Caco-2 (cell line): ENCODE data around the gene BUB1. TPM values are rescaled to one million over a fixed set of nuclear protein-coding genes. Genes with fewer than 3 reads are reported as not detected.

Experiments
- BruUV-seq: library from RNA; stranded (reverse); fragments of 400-500 nt; replicated peaks from 2 replicates; lab custom pipeline; 2021; lab: Mats Ljungman, UMichigan
- CTCF ChIA-PET: fragments of 300-600 bp; sonication (Branson Sonifier 250); formaldehyde crosslinking; loops from one replicate; lab custom pipeline; 2022; ENCODE audit warnings: antibody characterized with exemption; lab: Charles Lee
- POLR2A ChIA-PET: fragments of 300-600 bp; sonication (Branson Sonifier 250); formaldehyde crosslinking; loops from one replicate; lab custom pipeline; 2022; ENCODE audit warnings: antibody characterized with exemption; lab: Charles Lee
- DNase-seq, 2 experiments: peaks; one replicate each; pipeline versions ENCODE4 v3.0.0 to v3.0.0-alpha.2; 2020 to 2022
- H3K27me3 ChIP-seq: replicated peaks from 2 replicates; pipeline ENCODE4 v1.6.0; 2011; ENCODE audit warnings: low read length; ENCODE audit not compliant: control insufficient read depth, insufficient read depth
- H3K36me3 ChIP-seq: 2 replicates; pipeline ENCODE4 v1.5.1; 2011; ENCODE audit warnings: low read length; ENCODE audit not compliant: control insufficient read depth, insufficient read depth
- H3K4me1 ChIP-seq: fragments of 250-450 bp; sonication (Bioruptor Pico); 2 replicates; pipeline ENCODE4 v1.5.1; 2020; ENCODE audit warnings: mild to moderate bottlenecking
- H3K4me3 ChIP-seq: 2 replicates; pipeline ENCODE4 v1.5.1; 2011; ENCODE audit warnings: low read depth, mild to moderate bottlenecking, control low read depth, low read length
- H3K9me3 ChIP-seq: fragments of 250-450 bp; sonication (Bioruptor Pico); 2 replicates; pipeline ENCODE4 v1.5.1; 2020; ENCODE audit warnings: mild to moderate bottlenecking, moderate library complexity
- H3K27ac Mint-ChIP-seq: one replicate; pipeline ENCODE4 v1.8.0; 2022; ENCODE audit warnings: mixed read lengths; ENCODE audit not compliant: unreplicated experiment
- H3K27me3 Mint-ChIP-seq: one replicate; pipeline ENCODE4 v1.8.0; 2022; ENCODE audit warnings: mixed read lengths; ENCODE audit not compliant: insufficient read depth, unreplicated experiment
- H3K36me3 Mint-ChIP-seq: one replicate; pipeline ENCODE4 v1.8.0; 2022; ENCODE audit warnings: mild to moderate bottlenecking, mixed read lengths; ENCODE audit not compliant: insufficient read depth, unreplicated experiment
- H3K4me1 Mint-ChIP-seq: one replicate; pipeline ENCODE4 v1.8.0; 2022; ENCODE audit warnings: low read depth, mixed read lengths; ENCODE audit not compliant: unreplicated experiment
- H3K4me3 Mint-ChIP-seq: one replicate; pipeline ENCODE4 v1.8.0; 2022; ENCODE audit warnings: mild to moderate bottlenecking, moderate library complexity, mixed read lengths; ENCODE audit not compliant: unreplicated experiment
- H3K9me3 Mint-ChIP-seq: one replicate; pipeline ENCODE4 v1.8.0; 2022; ENCODE audit warnings: mixed read lengths; ENCODE audit not compliant: unreplicated experiment
- intact Hi-C: fragments of 100-400 bp; cut with micrococcal nuclease; formaldehyde crosslinking; loops from one replicate; pipeline ENCODE4 v1.10.0; 2022; ENCODE audit not compliant: unreplicated experiment
- total RNA-seq: library from RNA; stranded (reverse); gene quantifications from 2 replicates; pipeline ENCODE4 v1.2.3, GENCODE V29; 2022
- TF ChIP-seq, protein P1 (sequence below), 2 experiments: fragments of 200-600 bp in 1 of 2; IDR thresholded peaks; 1 replicate in 1 of 2; 2 replicates in 1 of 2; pipeline versions ENCODE4 v1.5.1 to v1.8.0; 2011 to 2022; ENCODE audit warnings: antibody characterized with exemption in 1 of 2, control low read depth in 1 of 2, inconsistent platforms in 1 of 2, low read depth in 1 of 2, low read length in 1 of 2, mild to moderate bottlenecking in 1 of 2, moderate library complexity in 1 of 2; ENCODE audit not compliant: insufficient read depth in 1 of 2, severe bottlenecking in 1 of 2, unreplicated experiment in 1 of 2

Gene BUB1
- total RNA-seq, 1 experiment from 2014 or later: 60.7 TPM

DNA sequence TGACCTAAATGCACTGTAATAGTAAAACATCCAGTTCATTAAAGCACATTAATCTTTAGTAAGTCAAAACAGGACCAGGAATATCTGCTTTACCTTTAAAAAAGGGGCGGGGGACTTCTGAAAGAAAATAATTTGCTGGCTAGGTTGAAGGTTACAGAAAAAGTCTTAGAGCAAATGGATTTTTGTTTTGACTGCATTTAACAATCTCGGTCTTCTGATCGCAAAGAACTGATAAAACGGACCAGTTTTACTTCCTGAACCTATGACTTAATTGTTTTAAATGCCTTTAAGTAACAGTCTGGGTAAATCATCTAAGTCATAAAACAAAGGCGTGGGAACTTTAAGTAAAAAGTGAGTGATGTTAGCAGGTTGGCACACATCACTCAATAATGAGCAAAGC, 783 bp downstream of the BUB1 start:
- H3K27ac Mint-ChIP-seq: peak overlapping the region; percentile 99
- TSS peak; percentile 68 for BruUV-seq
- POLR2A ChIA-PET: no interaction called here

DNA sequence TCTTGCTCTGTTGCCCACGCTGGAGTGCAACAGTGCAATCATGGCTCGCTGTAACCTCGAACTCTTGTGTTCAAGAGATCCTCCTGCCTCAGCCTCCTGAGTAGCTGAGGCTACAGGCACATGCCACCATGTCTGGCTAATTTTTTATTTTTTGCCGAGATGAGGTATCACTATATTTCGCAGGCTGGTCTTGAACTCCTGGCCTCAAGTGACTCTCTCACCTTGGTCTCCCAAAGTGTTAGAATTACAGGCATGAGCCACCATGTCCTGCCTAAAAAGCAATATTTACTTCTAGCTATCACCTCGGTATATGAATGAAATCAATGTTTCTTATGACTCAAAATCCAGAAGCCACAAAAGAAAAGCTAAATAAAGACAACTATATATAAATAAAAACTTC, 2.2 kb downstream of the BUB1 start:
- Mint-ChIP-seq H3K9me3 (no peaks in the 10 kb centered on the region), H3K27ac (no peak overlapping the region), H3K36me3 (peaks cover 41% of the 10 kb centered on the region), H3K27me3 (no peaks in the 10 kb centered on the region), H3K4me3 (no peak overlapping the region), H3K4me1 (peaks cover 15% of the 10 kb centered on the region)
- intact Hi-C loops: loop anchor here (5.0 kb wide), 1 partner anchor 57 kb away; the partner anchor contains the start of gene ACOXL
- TF ChIP-seq, protein P1, sequence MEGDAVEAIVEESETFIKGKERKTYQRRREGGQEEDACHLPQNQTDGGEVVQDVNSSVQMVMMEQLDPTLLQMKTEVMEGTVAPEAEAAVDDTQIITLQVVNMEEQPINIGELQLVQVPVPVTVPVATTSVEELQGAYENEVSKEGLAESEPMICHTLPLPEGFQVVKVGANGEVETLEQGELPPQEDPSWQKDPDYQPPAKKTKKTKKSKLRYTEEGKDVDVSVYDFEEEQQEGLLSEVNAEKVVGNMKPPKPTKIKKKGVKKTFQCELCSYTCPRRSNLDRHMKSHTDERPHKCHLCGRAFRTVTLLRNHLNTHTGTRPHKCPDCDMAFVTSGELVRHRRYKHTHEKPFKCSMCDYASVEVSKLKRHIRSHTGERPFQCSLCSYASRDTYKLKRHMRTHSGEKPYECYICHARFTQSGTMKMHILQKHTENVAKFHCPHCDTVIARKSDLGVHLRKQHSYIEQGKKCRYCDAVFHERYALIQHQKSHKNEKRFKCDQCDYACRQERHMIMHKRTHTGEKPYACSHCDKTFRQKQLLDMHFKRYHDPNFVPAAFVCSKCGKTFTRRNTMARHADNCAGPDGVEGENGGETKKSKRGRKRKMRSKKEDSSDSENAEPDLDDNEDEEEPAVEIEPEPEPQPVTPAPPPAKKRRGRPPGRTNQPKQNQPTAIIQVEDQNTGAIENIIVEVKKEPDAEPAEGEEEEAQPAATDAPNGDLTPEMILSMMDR (IDR thresholded peaks at IDR 0.05; ENCODE audit: insufficient read depth in 1 of 2, low read depth in 1 of 2, low read length in 1 of 2, severe bottlenecking in 1 of 2, unreplicated experiment in 1 of 2): no peak
- no peak for DNase-seq
- Histone ChIP-seq H3K4me3 (no peak overlapping the region), H3K4me1 (no peaks in the 10 kb centered on the region), H3K36me3 (peaks cover 2% of the 10 kb centered on the region; the same call in 1 of the 2 replicates), H3K27me3 (no peaks in the 10 kb centered on the region), H3K9me3 (no peaks in the 10 kb centered on the region)
- ChIA-PET CTCF (no interaction called here), POLR2A (no interaction called here)
- BruUV-seq: no TSS peak

More for the DNA sequence above, 783 bp downstream of the BUB1 start:
- H3K27me3 Mint-ChIP-seq: no peaks in the 10 kb centered on the region
- H3K4me3 Mint-ChIP-seq: peak overlapping the region; percentile 100
- Histone ChIP-seq H3K9me3 (no peaks in the 10 kb centered on the region), H3K4me3 (peak overlapping the region; percentile 70), H3K36me3 (peaks cover 2% of the 10 kb centered on the region; the same call in 1 of the 2 replicates), H3K4me1 (no peaks in the 10 kb centered on the region), H3K27me3 (no peaks in the 10 kb centered on the region)
- H3K4me1 Mint-ChIP-seq: peaks cover 15% of the 10 kb centered on the region
- intact Hi-C loops: loop anchor here (5.0 kb wide), 1 partner anchor 55 kb away; the partner anchor contains the start of gene ACOXL
- DNase-seq: no peak
- TF ChIP-seq, protein P1 (IDR thresholded peaks at IDR 0.05; ENCODE audit: insufficient read depth in 1 of 2, low read depth in 1 of 2, low read length in 1 of 2, severe bottlenecking in 1 of 2, unreplicated experiment in 1 of 2): no peak
- no peaks in the 10 kb centered on the region for H3K9me3 Mint-ChIP-seq
- CTCF ChIA-PET: interaction anchor here (3.3 kb wide), 1 partner anchor 78 kb away, joined by 10 read pairs; no protein-coding TSS in a partner anchor
- H3K36me3 Mint-ChIP-seq: peaks cover 31% of the 10 kb centered on the region

DNA sequence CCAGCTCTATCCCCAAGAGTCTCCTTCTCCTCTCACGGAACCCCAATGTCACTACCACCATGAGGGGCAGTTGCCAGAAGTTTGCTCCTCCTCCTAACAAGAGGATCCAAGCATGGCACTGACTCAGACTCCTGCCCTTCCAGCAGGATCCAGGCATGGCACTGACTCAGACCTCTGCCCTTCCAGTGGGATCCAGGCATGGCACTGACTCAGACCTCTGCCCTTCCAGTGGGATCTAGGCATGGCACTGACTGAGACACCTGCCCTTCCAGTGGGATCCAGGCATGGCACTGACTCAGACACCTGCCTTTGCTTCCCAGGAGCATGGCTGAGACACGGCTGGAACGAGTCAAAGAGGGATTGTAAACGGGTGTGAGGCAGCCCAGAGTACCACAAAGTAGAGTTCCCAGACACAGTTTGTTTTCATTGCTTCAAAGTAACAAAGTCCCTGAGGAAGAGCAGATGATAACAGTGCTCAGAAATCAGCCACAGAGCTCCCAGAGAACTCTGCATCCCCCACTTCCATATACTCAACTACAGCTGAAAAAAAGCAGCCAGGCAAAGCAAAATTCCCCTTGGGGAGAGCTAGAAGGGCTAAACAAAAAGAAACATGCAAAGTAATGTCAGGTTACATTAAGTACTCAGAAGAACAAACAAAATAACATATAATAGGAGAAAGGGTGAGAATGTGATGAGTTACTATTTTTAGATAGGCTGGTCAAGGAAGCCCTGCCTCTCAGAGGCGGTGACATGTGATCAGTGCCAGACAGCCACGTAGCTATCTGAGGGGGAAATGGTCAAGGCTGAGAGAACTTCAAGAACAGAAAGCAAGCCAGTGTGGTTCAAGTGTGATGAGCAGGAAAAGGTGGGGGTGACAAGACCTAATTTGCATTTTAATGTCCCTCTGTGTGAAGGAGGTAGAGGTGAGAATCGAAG, 3.0 kb downstream of the BUB1 start:
- Mint-ChIP-seq H3K4me1 (peaks cover 15% of the 10 kb centered on the region), H3K4me3 (no peak overlapping the region), H3K27ac (no peak overlapping the region), H3K36me3 (peaks cover 49% of the 10 kb centered on the region), H3K27me3 (no peaks in the 10 kb centered on the region), H3K9me3 (no peaks in the 10 kb centered on the region)
- ChIA-PET CTCF (no interaction called here), POLR2A (no interaction called here)
- H3K4me1 ChIP-seq: no peaks in the 10 kb centered on the region
- no TSS peak for BruUV-seq
- H3K36me3 ChIP-seq: peaks cover 2% of the 10 kb centered on the region; the same call in 1 of the 2 replicates
- H3K9me3 ChIP-seq: no peaks in the 10 kb centered on the region
- no peak overlapping the region for H3K4me3 ChIP-seq
- intact Hi-C loops: loop anchor here (5.0 kb wide), 1 partner anchor 57 kb away; the partner anchor contains the start of gene ACOXL
- DNase-seq: no peak
- H3K27me3 ChIP-seq: no peaks in the 10 kb centered on the region
- TF ChIP-seq, protein P1 (IDR thresholded peaks at IDR 0.05; ENCODE audit: insufficient read depth in 1 of 2, low read depth in 1 of 2, low read length in 1 of 2, severe bottlenecking in 1 of 2, unreplicated experiment in 1 of 2): no peak
